ENCODE data around the gene ARHGAP44.

Gene ARHGAP44

DNA sequence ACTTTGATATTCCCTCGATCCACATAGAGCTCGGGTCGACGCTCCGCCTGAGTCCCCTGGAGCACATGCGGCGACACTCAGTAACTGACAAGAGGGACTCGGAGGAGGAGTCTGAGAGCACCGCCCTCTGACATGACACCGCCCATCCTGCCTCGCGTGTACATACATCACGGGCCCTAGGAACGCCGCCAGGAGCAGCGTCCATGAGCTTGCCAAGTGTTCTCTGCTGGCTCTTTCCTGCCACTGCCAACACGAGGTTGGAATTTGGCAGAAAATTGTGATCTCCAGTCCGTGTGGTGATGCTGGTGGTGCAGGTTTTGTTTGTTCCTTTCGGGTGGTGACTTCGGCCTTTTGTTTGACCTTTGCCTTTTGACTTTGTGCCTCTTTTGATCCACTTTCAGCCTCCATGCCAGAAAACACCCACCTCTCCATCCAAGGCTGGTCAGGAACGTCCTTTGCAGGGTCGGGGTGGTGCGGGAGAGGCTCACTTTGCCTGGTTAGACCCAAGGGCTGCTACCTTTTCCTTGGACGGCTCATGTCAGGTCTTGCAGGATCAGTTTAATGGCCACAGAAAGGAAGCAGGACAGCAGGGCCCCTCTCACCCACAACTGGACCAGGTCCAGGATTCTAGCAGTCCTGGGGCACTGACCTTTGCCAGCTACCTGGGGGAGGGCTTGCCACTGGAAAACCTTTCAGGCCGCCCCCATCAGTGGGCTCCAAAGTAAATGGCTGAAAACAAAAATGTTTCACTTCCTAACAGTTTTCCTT is 200.9 kb downstream of the ARHGAP44 start:
- no peak for FAIRE-seq
- DNase-seq (ENCODE audit: insufficient read length, low spot score) = no peak

DNA sequence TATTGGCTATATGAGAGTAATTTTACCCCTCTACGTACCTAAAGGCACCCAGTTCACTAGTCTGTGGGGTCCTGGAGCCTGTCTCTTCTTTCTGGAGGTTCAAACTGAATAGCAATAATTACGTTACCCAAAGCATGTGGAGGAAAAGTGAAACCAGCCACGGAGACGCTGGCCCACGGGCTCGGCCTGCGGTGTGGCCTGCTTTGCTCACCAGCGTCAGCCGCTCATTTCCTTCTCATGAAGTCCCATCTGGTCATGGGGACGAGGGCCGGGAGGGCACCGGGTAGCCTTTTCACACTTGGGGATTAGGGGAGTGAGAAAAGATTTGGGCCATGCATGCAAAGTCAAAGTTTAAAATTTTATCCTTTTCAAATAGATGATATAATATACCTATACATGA is 201.6 kb downstream of the ARHGAP44 start:
- FAIRE-seq (no peak), DNase-seq (ENCODE audit: insufficient read length, low spot score) (no peak)

DNA sequence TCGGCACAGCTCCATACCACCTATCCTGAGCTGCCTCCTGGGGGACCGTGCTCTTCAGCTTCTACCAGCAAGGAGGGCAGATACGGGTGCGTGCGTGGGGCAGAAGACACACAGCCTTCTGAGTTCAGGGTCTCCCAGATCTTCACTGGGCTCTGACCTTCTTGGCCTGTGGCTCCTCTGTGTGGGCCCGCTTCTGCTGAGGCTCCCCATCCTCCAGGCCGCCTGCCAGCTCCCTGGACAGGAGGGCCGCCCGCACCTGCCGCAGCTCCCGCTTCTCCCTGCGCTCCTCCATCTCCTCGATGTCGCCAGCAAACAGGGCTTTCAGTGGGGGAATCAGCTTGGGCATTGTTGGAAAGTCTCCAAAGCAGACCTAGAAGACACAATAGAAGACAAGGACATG is 203.4 kb downstream of the ARHGAP44 start:
- FAIRE-seq (no peak), DNase-seq (ENCODE audit: insufficient read length, low spot score) (no peak)

DNA sequence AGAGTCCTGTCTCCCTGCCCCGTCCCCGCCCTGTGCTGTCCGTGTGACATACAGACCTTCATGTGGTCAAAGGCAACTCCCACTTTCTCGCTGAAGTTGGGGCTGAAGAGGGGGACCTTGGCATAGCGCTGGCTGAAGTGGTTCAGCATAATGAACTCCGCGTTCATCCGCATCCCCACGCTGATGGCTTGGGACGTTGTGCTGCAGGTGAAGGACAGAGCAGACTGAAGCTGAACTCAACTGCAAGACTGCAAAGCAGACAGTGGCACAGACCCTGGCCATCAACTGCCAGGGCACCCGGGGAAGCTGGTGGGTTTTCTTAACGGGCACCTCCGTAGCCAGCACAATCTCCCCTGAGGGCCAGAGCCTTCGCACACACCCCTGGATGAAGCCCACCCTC is 204.3 kb downstream of the ARHGAP44 start:
- no peak for FAIRE-seq
- no peak for DNase-seq (ENCODE audit: insufficient read length, low spot score)

DNA sequence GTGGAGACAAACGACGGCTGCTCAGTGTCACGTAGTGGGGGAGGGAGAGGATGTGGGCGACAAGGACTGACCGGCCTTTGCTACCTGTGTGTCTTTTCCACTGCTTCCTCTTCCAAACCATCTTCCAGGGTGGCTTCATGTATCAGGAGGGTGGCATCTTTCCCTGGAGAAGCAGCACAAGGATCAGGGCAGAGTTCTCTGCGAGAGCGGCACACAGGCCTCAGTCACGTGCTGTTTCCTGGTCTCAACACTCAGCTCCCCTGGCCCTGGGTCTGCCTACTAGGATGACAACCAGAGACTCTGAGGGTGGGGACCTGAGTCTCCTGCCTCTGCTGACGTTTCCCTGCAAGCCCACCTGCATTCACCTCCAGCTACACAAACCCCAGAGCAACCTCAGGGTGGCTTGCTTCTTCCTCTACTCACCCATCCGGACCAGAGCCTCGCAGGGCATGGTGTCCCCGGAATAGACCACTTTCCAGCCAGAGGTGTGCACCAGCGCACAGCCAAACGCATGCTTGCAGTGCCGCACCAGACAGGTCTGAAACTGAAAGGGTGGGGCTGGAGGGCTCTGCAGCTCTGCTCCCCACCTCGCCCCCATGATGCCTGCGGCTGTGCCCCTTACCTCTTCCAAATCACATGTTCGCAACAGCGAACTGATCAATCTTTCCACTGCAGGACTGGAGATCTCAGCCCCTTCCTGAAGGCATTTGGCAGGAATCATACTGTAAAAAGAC is 205.2 kb downstream of the ARHGAP44 start:
- DNase-seq (ENCODE audit: insufficient read length, low spot score) = no peak
- FAIRE-seq = no peak

DNA sequence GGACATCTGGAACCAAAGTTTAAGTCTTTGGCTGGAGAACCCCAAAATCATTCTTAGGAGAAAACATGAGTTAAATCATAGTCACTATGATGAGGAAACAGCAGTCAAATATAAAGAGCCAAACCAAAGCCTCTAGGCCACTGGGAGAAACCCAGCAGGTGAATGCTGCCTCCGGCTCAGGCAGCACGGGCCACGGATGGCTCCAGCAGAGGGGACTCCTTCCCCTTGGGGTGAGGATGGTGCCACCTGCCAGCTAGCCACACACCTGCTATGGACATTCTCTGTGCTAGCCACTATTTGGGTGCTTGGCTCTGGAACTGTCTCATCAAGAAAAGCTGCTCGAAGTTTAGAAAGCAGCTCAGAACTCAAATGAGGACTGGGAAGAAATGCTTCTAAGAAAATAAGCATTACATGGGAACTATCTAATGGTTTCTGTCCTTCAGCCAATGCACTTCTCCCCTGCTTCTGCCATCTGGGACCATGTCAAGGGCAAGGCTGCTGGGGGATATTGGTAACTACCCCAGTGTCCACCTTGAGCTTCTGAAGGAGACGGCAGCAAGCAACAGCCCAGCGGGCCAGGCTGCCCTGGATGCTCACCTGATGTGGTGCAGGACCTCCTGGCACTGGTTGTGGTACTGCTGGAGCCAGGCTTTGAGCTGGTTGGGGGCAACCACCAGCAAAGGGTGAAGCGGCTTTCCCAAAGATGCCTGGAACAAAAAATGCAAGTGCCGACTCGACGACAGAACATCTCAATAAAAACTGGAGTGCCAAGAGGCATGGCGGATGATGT is 206.0 kb downstream of the ARHGAP44 start:
- FAIRE-seq = no peak

DNA sequence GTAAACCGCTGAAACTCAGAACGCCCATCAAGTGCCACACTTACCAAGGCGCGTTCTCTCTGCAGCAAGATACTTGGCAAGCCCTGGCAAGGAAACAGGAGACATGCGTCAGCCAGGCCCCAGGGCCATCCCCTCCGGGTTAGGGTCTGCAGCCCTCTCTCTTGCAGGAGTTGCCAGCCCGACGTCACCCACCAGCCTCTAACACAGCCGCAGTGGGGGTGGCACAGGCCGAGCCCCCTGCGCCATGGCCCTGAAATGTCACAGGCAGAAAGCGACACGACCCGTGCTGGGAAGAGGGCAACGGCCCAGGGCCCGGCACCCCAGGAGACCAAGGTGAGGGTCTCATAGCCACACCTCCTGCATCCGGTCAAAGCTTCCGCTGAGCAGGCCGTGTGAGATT is 206.6 kb downstream of the ARHGAP44 start:
- DNase-seq (ENCODE audit: insufficient read length, low spot score) (no peak), FAIRE-seq (no peak)

More for the DNA sequence above, 206.0 kb downstream of the ARHGAP44 start:
- DNase-seq (ENCODE audit: insufficient read length, low spot score) = no peak

DNA sequence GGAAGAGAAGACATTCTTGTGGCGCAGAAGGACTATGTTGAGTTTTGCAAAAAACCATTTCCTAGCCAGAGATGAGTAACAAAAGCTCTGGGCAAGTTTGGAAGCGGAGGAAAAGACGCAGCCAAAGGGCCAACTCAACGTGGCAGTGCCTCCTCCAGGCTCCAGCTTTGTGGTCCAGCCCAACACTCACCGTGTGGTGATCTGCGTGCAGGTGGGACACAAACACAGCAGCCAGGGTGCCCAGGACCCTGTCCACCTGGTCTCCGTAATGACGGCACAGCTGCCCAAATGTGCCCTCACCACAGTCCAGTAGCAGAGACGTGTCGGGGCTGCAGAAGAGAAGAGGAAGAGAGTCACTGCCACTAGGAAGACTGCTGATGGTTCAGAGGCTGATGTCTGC is 207.1 kb downstream of the ARHGAP44 start:
- FAIRE-seq (no peak), DNase-seq (ENCODE audit: insufficient read length, low spot score) (no peak)

DNA sequence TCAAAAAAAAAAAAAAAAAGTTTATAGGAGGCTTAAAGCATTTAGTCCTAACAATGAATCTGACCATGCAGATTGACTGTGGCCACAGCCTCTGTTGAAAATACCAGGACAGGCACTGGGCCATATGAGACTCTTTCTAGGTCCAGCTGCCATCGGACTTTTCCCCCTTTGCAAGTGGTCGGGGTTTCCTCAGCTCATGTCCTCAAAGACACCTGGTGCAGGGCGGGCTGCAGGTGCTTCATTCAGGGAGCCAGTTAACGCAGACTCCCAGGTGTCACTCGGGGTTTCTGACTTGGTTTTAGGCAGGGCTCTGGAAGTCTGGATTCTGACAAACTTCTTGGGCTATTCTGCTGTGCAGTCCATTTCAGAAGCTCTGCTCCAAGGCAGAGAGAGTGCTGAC is 207.6 kb downstream of the ARHGAP44 start:
- DNase-seq (ENCODE audit: insufficient read length, low spot score) = no peak

DNA sequence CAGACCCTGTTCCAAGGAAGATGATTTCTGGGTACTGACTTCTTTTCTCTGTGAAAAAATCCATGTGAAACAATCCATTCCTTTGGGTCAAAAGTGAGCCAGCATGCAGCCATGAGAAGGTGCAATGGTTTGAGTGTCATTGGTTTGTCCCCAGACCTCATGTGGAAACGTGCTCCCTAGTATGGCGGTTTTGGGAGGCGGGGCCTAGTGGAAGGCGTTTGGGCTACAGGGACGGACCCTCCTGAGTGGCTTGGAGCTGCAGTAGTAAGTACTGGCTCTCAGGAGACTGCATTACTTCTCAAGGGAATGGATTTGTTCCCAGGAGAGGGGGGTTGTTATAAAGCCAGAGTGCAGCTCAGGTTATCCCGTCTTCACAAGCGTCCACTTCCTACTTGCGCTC is 209.2 kb downstream of the ARHGAP44 start:
- DNase-seq (ENCODE audit: insufficient read length, low spot score) (no peak), FAIRE-seq (no peak)

More for the DNA sequence above, 207.6 kb downstream of the ARHGAP44 start:
- no peak for FAIRE-seq

DNA sequence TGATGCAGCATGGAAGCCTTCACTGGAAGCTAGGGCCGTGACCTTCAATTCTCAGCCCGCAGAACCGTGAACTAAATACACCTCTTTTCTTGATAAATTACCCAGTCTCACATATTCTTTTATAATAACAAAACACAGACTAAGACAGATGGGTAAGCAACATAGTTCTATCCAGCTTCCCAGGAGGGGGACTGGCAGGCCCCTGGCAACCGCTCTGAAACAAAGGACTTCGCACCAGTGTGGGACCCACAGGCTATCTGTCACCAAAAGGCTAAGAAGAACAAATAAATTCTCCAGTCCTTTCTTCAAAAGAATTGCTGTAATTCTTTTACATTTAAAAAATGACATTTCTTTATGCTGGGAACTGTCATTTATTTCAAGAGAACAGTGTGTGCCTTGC is 209.6 kb downstream of the ARHGAP44 start:
- DNase-seq (ENCODE audit: insufficient read length, low spot score) = no peak
- no peak for FAIRE-seq

DNA sequence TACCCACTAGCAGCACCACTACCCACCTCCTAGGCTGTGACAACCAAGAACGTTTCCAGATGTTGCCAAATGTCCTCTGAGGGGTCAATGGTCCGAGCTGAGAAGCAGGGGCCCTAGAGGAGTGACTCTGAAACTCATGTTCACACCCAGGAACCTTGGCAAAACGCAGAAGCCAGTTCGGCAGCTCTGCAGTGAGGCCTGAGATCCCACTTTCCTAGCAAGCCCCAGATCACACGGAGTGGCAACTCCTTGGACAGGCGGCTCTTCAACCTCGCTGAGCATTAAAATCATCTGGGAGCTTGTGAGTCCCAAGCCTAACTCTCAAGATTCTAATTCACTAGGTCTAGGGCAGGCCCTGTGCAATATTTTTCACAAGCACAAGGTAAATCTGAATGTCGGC is 211.3 kb downstream of the ARHGAP44 start:
- DNase-seq (ENCODE audit: insufficient read length, low spot score) (no peak), FAIRE-seq (no peak)

DNA sequence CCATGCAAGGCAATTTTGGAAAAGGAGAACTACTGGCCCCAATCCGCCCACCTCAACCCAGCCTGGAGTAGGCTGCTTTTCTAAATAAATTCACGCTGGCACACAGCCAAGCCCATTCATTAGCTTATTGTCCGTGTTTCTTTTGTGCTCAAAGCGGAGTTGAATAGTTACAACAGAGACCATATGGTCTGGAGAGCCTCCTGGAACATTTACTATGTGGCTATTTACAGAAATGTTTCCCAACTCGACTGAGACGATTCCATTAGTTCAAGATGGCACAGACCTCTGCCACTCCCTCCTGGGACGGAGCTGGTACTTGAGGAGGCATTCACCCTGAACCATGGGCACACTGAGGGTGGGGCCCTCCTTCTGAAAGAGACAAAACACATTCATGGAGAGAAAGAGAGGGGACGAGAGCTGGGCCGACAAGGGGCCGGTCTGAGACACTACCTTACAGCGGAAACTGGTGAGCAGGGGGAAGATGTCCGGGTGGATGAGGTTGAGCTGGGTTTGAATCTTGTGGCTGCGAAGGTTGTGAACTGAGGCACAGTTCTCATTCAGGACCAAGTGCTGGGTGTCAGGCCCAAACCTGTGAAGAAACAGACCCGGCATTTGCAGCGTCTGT is 212.8 kb downstream of the ARHGAP44 start:
- no peak for DNase-seq (ENCODE audit: insufficient read length, low spot score)
- FAIRE-seq = no peak

DNA sequence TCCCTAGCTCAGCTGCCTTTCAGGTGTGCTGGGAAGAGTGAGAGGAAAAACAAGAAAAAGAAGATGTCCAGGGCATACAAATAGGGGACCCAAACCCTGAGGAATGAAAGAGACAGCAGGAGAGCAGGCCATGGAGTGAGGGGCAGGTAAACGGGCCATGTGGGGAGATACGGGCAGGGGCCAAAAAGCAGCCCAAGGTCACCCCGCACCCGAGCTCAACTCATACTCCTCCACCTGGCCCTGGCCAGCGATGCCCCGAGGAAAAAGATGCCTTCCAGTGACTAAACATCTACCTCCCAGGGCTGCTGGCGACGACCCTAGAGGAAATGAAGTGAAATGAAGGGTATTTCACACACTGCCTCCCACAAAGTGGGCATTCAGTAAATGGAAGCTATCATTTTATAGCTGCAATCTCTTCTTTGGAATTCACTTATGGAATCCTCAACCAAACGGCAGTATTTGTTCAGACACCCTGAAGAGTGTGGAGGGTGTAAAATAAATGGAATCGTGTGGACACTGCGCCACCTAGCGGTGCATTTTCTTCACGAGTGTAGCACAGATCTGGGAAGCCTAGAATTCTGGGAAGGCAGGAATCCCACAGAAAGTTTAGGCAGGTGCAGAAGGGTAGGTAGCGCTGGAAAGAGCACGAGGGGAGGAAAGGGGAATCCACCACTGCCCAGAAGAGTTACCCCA is 213.6 kb downstream of the ARHGAP44 start:
- FAIRE-seq (no peak), DNase-seq (ENCODE audit: insufficient read length, low spot score) (peak; percentile 70)

DNA sequence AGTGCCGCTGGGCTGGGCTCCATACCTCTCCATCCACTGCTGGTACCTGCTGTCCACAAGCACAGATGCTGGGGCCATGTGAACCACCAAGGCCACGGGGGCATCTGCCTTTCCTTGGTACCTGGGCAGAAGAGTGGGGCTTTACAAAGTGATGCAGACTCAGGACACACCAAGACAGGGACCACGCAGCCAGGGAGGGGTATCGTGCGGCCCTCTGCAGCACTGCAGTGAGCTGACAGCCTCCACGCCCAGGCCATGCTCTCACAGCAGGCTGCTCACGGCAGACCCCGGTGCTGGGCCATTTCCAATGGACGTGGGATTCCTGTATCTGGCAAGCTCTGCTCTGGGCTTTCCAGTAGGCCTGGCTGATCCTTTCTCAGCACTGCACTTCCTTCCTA is 214.2 kb downstream of the ARHGAP44 start:
- FAIRE-seq = no peak
- DNase-seq (ENCODE audit: insufficient read length, low spot score) = no peak

DNA sequence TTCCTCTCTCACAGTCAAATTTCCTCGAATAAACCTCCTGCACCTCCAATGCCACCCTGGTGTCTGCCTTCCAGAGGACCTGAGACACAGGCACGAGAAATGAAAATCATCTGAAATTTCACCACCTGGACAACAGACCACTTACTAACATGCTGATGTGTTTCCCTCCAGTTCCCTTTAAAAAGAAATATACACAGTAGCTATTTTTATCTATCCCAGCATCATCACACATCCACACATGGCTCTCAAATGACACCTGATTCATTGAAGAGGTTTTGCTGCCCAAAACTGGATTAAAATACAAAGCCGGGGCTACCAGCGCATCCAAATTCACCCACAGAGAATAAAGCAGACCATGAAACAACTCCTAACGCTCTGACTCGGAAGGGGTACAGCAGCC is 214.6 kb downstream of the ARHGAP44 start:
- FAIRE-seq = no peak
- DNase-seq (ENCODE audit: insufficient read length, low spot score) = no peak

DNA sequence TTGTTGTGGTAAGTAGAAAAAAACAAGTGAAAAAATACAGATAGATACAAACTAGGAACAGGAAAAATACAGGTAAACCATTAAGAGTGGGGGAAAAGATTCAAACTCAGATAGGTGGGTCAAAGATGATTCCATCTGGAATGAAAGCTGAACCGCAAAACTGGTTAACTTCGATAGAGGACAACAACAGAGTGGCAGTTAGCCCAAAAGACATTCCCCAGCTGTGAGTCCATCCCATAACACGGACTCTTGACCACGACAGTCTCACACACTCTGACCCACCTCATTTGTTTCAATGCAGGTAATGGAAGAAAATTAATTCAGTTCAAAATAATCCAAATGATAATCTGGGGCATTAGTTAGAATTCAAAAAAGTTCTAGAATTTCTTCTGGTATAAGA is 215.0 kb downstream of the ARHGAP44 start:
- DNase-seq (ENCODE audit: insufficient read length, low spot score) (no peak), FAIRE-seq (no peak)

DNA sequence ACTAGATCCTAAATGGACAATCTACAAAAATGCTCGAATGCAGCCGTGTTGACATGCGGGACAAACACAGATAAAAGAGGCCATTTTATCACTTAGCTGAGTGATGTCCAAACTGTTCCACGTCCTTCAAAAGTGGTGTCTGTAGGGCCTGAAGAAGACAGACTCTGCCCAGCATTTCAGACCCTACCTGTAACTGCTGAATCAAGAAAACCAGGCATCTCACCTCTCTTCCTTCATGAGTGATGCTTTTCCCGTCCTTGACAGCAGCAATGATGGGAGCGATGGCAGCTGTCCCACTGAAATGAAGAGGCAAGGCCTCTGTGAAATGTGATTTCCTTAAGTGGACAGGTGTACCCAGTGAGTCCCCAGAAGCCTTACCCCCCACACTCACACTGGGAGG is 216.2 kb downstream of the ARHGAP44 start:
- DNase-seq (ENCODE audit: insufficient read length, low spot score) (no peak), FAIRE-seq (no peak)

DNA sequence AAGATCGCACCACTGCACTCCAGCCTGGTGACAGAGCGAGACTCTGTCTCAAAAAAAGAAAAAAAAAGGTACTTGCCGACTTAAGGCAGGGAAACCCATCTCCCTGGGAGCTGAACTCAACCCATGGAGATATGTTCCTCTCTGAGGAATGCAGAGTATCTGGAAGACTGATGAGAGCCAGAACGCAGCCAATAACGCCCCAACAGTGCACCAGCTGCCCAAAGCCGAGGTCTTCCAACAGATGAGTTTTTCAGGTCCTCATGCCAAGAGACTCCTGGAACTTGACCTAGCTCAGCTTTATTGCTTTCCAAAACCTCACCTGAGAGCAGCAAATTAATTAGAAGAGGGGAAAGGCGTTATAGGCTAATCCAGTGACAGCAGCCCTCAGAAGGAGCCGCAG is 219.2 kb downstream of the ARHGAP44 start:
- FAIRE-seq (no peak), DNase-seq (ENCODE audit: insufficient read length, low spot score) (no peak)

DNA sequence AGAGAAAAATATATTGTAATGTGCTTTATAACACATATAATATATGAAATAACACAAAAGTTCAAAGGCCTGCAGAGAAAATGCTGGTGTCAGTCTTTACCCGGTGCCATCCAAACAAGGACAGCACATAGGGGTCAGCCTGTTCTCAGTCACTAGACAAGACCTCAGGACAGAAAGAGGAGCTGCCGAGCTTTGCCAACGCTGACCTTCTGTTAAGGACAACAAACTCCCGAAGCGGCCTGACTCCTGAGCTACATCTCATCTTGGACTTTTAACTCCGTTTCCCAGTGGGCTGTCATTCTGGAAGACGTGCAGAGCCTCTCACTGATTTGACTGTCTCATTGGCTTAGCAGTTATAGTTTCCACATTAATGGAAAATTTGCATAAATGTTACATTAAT is 221.7 kb downstream of the ARHGAP44 start:
- FAIRE-seq (no peak), DNase-seq (ENCODE audit: insufficient read length, low spot score) (no peak)

DNA sequence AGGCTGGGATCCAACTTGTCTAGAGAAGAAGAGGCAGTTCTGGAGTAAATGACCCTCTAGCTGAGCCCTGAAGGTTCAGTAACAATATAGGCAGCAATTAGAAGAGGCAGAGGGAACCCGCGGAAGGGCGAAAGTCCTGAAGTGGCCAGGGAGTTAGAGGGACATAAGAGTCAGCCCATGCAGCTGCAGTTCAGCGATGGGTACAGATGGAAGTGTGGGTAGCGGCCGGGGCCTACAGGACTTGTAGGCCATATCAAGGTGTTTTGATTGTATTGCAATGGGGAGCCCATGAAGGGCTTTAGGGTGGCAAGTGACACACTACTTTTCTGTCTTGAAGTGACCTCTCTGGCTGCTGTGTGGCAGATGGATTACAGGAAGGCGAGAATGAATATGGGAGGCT is 225.5 kb downstream of the ARHGAP44 start:
- no peak for DNase-seq (ENCODE audit: insufficient read length, low spot score)
- FAIRE-seq = no peak
